ENCODE measurements around the gene TEAD1. TPM values are rescaled to one million over a fixed set of nuclear protein-coding genes. Genes with fewer than 3 reads are reported as not detected.

TEAD1 gene
- total and polyA plus RNA-seq, 9 of the 15 experiments (the other 6 are each of a cell fraction or from before 2014, with no cell fraction given), result 1.7 to 17.7 (median 10.8) TPM

- 0 out of 4 replicates have a peak, but pooled peaks of 1 of the 2 experiments have one; percentile 26 for TF ChIP-seq ZNF318 (IDR thresholded peaks at IDR 0.05; ENCODE audit: borderline replicate concordance in 1 of 2, low read depth in 1 of 2)
- no peak for TF ChIP-seq ZKSCAN1 (IDR thresholded peaks at IDR 0.05; ENCODE audit: low read depth, low read length)
- TF ChIP-seq ZFP1 (CRISPR knock-in tag; IDR thresholded peaks at IDR 0.05), result no peak
- TF ChIP-seq, protein P1, sequence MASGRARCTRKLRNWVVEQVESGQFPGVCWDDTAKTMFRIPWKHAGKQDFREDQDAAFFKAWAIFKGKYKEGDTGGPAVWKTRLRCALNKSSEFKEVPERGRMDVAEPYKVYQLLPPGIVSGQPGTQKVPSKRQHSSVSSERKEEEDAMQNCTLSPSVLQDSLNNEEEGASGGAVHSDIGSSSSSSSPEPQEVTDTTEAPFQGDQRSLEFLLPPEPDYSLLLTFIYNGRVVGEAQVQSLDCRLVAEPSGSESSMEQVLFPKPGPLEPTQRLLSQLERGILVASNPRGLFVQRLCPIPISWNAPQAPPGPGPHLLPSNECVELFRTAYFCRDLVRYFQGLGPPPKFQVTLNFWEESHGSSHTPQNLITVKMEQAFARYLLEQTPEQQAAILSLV (tag; IDR thresholded peaks at IDR 0.05), result no peak
- TF ChIP-seq RFX5 (IDR thresholded peaks at IDR 0.05; ENCODE audit: low read depth, low read length), result no peak
- TF ChIP-seq CBFA2T3 (IDR thresholded peaks at IDR 0.05), result no peak
- TF ChIP-seq ZNF511 (CRISPR knock-in tag; IDR thresholded peaks at IDR 0.05), result no peak
- TF ChIP-seq, protein P2, sequence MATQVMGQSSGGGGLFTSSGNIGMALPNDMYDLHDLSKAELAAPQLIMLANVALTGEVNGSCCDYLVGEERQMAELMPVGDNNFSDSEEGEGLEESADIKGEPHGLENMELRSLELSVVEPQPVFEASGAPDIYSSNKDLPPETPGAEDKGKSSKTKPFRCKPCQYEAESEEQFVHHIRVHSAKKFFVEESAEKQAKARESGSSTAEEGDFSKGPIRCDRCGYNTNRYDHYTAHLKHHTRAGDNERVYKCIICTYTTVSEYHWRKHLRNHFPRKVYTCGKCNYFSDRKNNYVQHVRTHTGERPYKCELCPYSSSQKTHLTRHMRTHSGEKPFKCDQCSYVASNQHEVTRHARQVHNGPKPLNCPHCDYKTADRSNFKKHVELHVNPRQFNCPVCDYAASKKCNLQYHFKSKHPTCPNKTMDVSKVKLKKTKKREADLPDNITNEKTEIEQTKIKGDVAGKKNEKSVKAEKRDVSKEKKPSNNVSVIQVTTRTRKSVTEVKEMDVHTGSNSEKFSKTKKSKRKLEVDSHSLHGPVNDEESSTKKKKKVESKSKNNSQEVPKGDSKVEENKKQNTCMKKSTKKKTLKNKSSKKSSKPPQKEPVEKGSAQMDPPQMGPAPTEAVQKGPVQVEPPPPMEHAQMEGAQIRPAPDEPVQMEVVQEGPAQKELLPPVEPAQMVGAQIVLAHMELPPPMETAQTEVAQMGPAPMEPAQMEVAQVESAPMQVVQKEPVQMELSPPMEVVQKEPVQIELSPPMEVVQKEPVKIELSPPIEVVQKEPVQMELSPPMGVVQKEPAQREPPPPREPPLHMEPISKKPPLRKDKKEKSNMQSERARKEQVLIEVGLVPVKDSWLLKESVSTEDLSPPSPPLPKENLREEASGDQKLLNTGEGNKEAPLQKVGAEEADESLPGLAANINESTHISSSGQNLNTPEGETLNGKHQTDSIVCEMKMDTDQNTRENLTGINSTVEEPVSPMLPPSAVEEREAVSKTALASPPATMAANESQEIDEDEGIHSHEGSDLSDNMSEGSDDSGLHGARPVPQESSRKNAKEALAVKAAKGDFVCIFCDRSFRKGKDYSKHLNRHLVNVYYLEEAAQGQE (IDR thresholded peaks at IDR 0.05; ENCODE audit: borderline replicate concordance), result no peak; the same call in 1 of the 2 replicates
- TF ChIP-seq, protein P2 (CRISPR knock-in tag; IDR thresholded peaks at IDR 0.05; ENCODE audit: low read depth), result peak; percentile 27; the same call in 1 of the 2 replicates
These were observed 50.3 kb downstream of the TEAD1 start (continued) for GRCh38 chr11:12724301-12725054.
